ENCODE data around the gene TM9SF3. TPM values are rescaled to one million over a fixed set of nuclear protein-coding genes. Genes with fewer than 3 reads are reported as not detected.

The TM9SF3 gene
- total RNA-seq, 1 experiment from 2014 or later = 125 TPM

GRCh38 chr10:96511044-96511945 lies 75.5 kb downstream of the TM9SF3 start:
- intact Hi-C loops (cut with micrococcal nuclease; ENCODE audit: unreplicated experiment) = loop anchor here (2.0 kb wide), 1 partner anchor 114 kb away; no protein-coding TSS in a partner anchor
- DNase-seq (ENCODE audit: low spot score) = peak; percentile 33
- Histone ChIP-seq H3K4me1 (ENCODE audit: insufficient read depth, low read length, poor library complexity, severe bottlenecking) (peaks cover 6% of the 10 kb centered on the region), H3K36me3 (ENCODE audit: insufficient read depth, low read length, poor library complexity, severe bottlenecking) (no peaks in the 10 kb centered on the region), H3K4me3 (ENCODE audit: low read depth, low read length, poor library complexity, severe bottlenecking) (no peak overlapping the region), H3K27ac (ENCODE audit: low read depth, low read length, poor library complexity, severe bottlenecking) (no peak overlapping the region), H3K27me3 (replicated peaks; ENCODE audit: insufficient read depth, low read depth, low read length, poor library complexity) (peaks cover 23% of the 10 kb centered on the region), H3K9me3 (ENCODE audit: low read depth, low read length, poor library complexity, severe bottlenecking) (no peaks in the 10 kb centered on the region)
- POLR2A ChIA-PET (ENCODE audit: low non-redundant PET) = no interaction called here
- no TSS peak for BruUV-seq (replicated peaks)
- CTCF ChIA-PET = interaction anchor here (0.5 to 0.8 kb wide), 2 partner anchors 129 to 136 kb away, joined by 3 to 4 read pairs; no protein-coding TSS in a partner anchor
- TF ChIP-seq EZH2 (IDR thresholded peaks at IDR 0.05; ENCODE audit: borderline replicate concordance, low read depth, low read length, poor library complexity, severe bottlenecking) (no peak), CTCF (conservative IDR thresholded peaks at IDR 0.05; ENCODE audit: low read depth, low read length) (peak; percentile 69)

GRCh38 chr10:96509017-96509641 lies 77.7 kb downstream of the TM9SF3 start:
- no TSS peak for BruUV-seq (replicated peaks)
- peak; percentile 61 for DNase-seq (ENCODE audit: low spot score)
- TF ChIP-seq CTCF (conservative IDR thresholded peaks at IDR 0.05; ENCODE audit: low read depth, low read length) (no peak), EZH2 (IDR thresholded peaks at IDR 0.05; ENCODE audit: borderline replicate concordance, low read depth, low read length, poor library complexity, severe bottlenecking) (no peak)
- no peaks in the 10 kb centered on the region for H3K9me3 ChIP-seq (ENCODE audit: low read depth, low read length, poor library complexity, severe bottlenecking)
- intact Hi-C loops (cut with micrococcal nuclease; ENCODE audit: unreplicated experiment) = no loop called here
- peaks cover 6% of the 10 kb centered on the region for H3K4me1 ChIP-seq (ENCODE audit: insufficient read depth, low read length, poor library complexity, severe bottlenecking)
- no peak overlapping the region for H3K4me3 ChIP-seq (ENCODE audit: low read depth, low read length, poor library complexity, severe bottlenecking)
- no peaks in the 10 kb centered on the region for H3K36me3 ChIP-seq (ENCODE audit: insufficient read depth, low read length, poor library complexity, severe bottlenecking)
- H3K27me3 ChIP-seq (replicated peaks; ENCODE audit: insufficient read depth, low read depth, low read length, poor library complexity) = peaks cover 18% of the 10 kb centered on the region
- no peak overlapping the region for H3K27ac ChIP-seq (ENCODE audit: low read depth, low read length, poor library complexity, severe bottlenecking)
- ChIA-PET POLR2A (ENCODE audit: low non-redundant PET) (no interaction called here), CTCF (no interaction called here)

GRCh38 chr10:96507044-96507443 lies 79.8 kb downstream of the TM9SF3 start:
- CTCF ChIA-PET = no interaction called here
- intact Hi-C loops (cut with micrococcal nuclease; ENCODE audit: unreplicated experiment) = no loop called here

More at GRCh38 chr10:96507044-96507443, 79.8 kb downstream of the TM9SF3 start:
- H3K27ac ChIP-seq (ENCODE audit: low read depth, low read length, poor library complexity, severe bottlenecking) = no peak overlapping the region
- no peaks in the 10 kb centered on the region for H3K4me1 ChIP-seq (ENCODE audit: insufficient read depth, low read length, poor library complexity, severe bottlenecking)
- H3K27me3 ChIP-seq (replicated peaks; ENCODE audit: insufficient read depth, low read depth, low read length, poor library complexity) = peaks cover 3% of the 10 kb centered on the region
- no peaks in the 10 kb centered on the region for H3K36me3 ChIP-seq (ENCODE audit: insufficient read depth, low read length, poor library complexity, severe bottlenecking)
- BruUV-seq (replicated peaks) = no TSS peak
- POLR2A ChIA-PET (ENCODE audit: low non-redundant PET) = no interaction called here
- DNase-seq (ENCODE audit: low spot score) = no peak
- H3K4me3 ChIP-seq (ENCODE audit: low read depth, low read length, poor library complexity, severe bottlenecking) = no peak overlapping the region
- TF ChIP-seq EZH2 (IDR thresholded peaks at IDR 0.05; ENCODE audit: borderline replicate concordance, low read depth, low read length, poor library complexity, severe bottlenecking) (no peak), CTCF (conservative IDR thresholded peaks at IDR 0.05; ENCODE audit: low read depth, low read length) (no peak)
- no peaks in the 10 kb centered on the region for H3K9me3 ChIP-seq (ENCODE audit: low read depth, low read length, poor library complexity, severe bottlenecking)

Data from A673 (cell line).